SK-N-SH treated with all-trans-retinoic acid at 6 μM for 48 hours (cell line): Measurements from ENCODE around the gene PDE7B.

Source experiments
- ARNTL ChIP-seq: fragments of 450-650 bp; formaldehyde crosslinking; IDR thresholded peaks from 2 replicates; pipeline ENCODE4 v1.5.0; 2020; ENCODE audit warnings: low read depth, mild to moderate bottlenecking, moderate library complexity, borderline replicate concordance
- BACH2 ChIP-seq: fragments of 250-450 bp; sonication (Bioruptor Pico); IDR thresholded peaks from 2 replicates; pipeline ENCODE4 v1.9.0; 2021; ENCODE audit warnings: mild to moderate bottlenecking, borderline replicate concordance
- CREB5 ChIP-seq: fragments of 250-450 bp; sonication (Bioruptor Pico); IDR thresholded peaks from 2 replicates; pipeline ENCODE4 v1.5.1; 2020; ENCODE audit warnings: low read depth, mild to moderate bottlenecking, moderate library complexity
- ESRRG ChIP-seq: fragments of 250-450 bp; sonication (Bioruptor Pico); IDR thresholded peaks from 2 replicates; pipeline ENCODE4 v1.6.1; 2021; ENCODE audit warnings: mild to moderate bottlenecking
- PATZ1 ChIP-seq: fragments of 250-450 bp; sonication (Bioruptor Pico); IDR thresholded peaks from 2 replicates; pipeline ENCODE4 v1.8.0; 2020; ENCODE audit warnings: mild to moderate bottlenecking, moderate library complexity, borderline replicate concordance
- POU6F1 ChIP-seq: fragments of 250-450 bp; sonication (Bioruptor Pico); IDR thresholded peaks from 2 replicates; pipeline ENCODE4 v1.8.0; 2021; ENCODE audit warnings: low read depth, mild to moderate bottlenecking, moderate library complexity, borderline replicate concordance
- PPARA ChIP-seq: fragments of 250-450 bp; sonication (Bioruptor Pico); IDR thresholded peaks from 2 replicates; pipeline ENCODE4 v1.5.0; 2020; ENCODE audit warnings: mild to moderate bottlenecking, borderline replicate concordance
- RARB ChIP-seq: fragments of 250-450 bp; sonication (Bioruptor Pico); IDR thresholded peaks from 2 replicates; pipeline ENCODE4 v1.8.0; 2021; ENCODE audit warnings: mild to moderate bottlenecking, moderate library complexity
- TCF4 ChIP-seq: fragments of 250-450 bp; sonication (Bioruptor Pico); IDR thresholded peaks from 2 replicates; pipeline ENCODE4 v1.8.0; 2021; ENCODE audit warnings: mild to moderate bottlenecking, moderate library complexity, borderline replicate concordance
- TOX ChIP-seq: fragments of 250-450 bp; sonication (Bioruptor Pico); IDR thresholded peaks from 2 replicates; pipeline ENCODE4 v1.8.0; 2021; ENCODE audit warnings: mild to moderate bottlenecking, moderate library complexity, borderline replicate concordance
- ZFP3 ChIP-seq: fragments of 250-450 bp; sonication (Bioruptor Pico); IDR thresholded peaks from 2 replicates; pipeline ENCODE4 v1.5.0; 2020; ENCODE audit warnings: mild to moderate bottlenecking, moderate library complexity
- ZFP30 ChIP-seq: fragments of 450-650 bp; formaldehyde crosslinking; IDR thresholded peaks from 2 replicates; pipeline ENCODE4 v1.5.0; 2022; ENCODE audit warnings: mild to moderate bottlenecking, moderate library complexity
- ZNF70 ChIP-seq: fragments of 450-650 bp; formaldehyde crosslinking; IDR thresholded peaks from 2 replicates; pipeline ENCODE4 v1.5.0; 2020; ENCODE audit warnings: mild to moderate bottlenecking, moderate library complexity

- TF ChIP-seq PATZ1, result no peak
- TF ChIP-seq ESRRG (CRISPR knock-in tag), result no peak
- no peak for TF ChIP-seq BACH2 (CRISPR knock-in tag)
- TF ChIP-seq TOX (CRISPR knock-in tag), result no peak
- TF ChIP-seq ZNF70 (CRISPR knock-in tag), result peak; percentile 97
- TF ChIP-seq RARB (CRISPR knock-in tag), result no peak
- no peak for TF ChIP-seq ZFP3 (CRISPR knock-in tag)
- TF ChIP-seq ARNTL (CRISPR knock-in tag), result no peak
- no peak for TF ChIP-seq TCF4
- TF ChIP-seq CREB5, result no peak
- no peak for TF ChIP-seq ZFP30 (CRISPR knock-in tag)
- TF ChIP-seq PPARA (CRISPR knock-in tag), result no peak
- TF ChIP-seq POU6F1, result no peak
Measured at GRCh38 chr6:136201732-136202131, 350.2 kb downstream of the PDE7B start.
